Activated CD4-positive, alpha-beta T cell treated with anti-CD3 and anti-CD28 coated beads, Interleukin-2, amount 50 U/mL, for 24 hours (primary cell): ENCODE results near the gene TEX10.

Experiments used
- DNase-seq, 2 donors: peaks; one replicate each; pipeline ENCODE4 v3.0.0-alpha.2; 2020; ENCODE audit warnings: low read depth in 1 of 2, low spot score in 1 of 2

Gene TEX10

GRCh38 chr9:100285601-100286000, 67.1 kb downstream of the TEX10 start:
- DNase-seq = no peak

GRCh38 chr9:100285080-100285479, 67.7 kb downstream of the TEX10 start:
- no peak for DNase-seq

- no peak for DNase-seq
These were observed 68.5 kb downstream of the TEX10 start for GRCh38 chr9:100284247-100284646.

GRCh38 chr9:100282388-100282719, 70.4 kb downstream of the TEX10 start:
- DNase-seq = no peak

- no peak for DNase-seq
These were observed 70.9 kb downstream of the TEX10 start for GRCh38 chr9:100281676-100282387.

GRCh38 chr9:100281066-100281465, 71.7 kb downstream of the TEX10 start:
- no peak for DNase-seq

- DNase-seq = no peak
These were observed 75.4 kb downstream of the TEX10 start for GRCh38 chr9:100277166-100277979.

GRCh38 chr9:100269656-100270055, 83.1 kb downstream of the TEX10 start:
- DNase-seq = no peak

GRCh38 chr9:100268271-100268670, 84.5 kb downstream of the TEX10 start:
- DNase-seq = no peak

GRCh38 chr9:100267211-100267610, 85.5 kb downstream of the TEX10 start:
- no peak for DNase-seq
